SJSA1 (cell line): ENCODE results near the gene ZNF536. TPM values are rescaled to one million over a fixed set of nuclear protein-coding genes. Genes with fewer than 3 reads are reported as not detected.
"Not testable (repeated sequence)": the region's sequence is repeated elsewhere in the genome, so short reads cannot be mapped to it uniquely, and the experiment has no call there.

Experiments
- DNase-seq, 2 experiments: peaks; one replicate each; pipeline ENCODE4 v3.0.0-alpha.2; 2015 to 2020; ENCODE audit warnings: low spot score in 2 of 2, low read depth in 1 of 2
- H3K27ac ChIP-seq: fragments of 250-450 bp; sonication (Bioruptor Pico); 2 replicates; pipeline ENCODE4 v1.5.1; 2020; ENCODE audit warnings: mild to moderate bottlenecking, moderate library complexity
- H3K27me3 ChIP-seq: fragments of 250-450 bp; sonication (Bioruptor Pico); replicated peaks from 2 replicates; pipeline ENCODE4 v1.5.1; 2020; ENCODE audit warnings: mild to moderate bottlenecking, moderate library complexity
- H3K36me3 ChIP-seq: fragments of 250-450 bp; sonication (Bioruptor Pico); 2 replicates; pipeline ENCODE4 v1.5.1; 2020; ENCODE audit warnings: mild to moderate bottlenecking
- H3K4me1 ChIP-seq: fragments of 250-450 bp; sonication (Bioruptor Pico); replicated peaks from 2 replicates; pipeline ENCODE4 v1.6.1; 2021; ENCODE audit warnings: mild to moderate bottlenecking
- H3K4me3 ChIP-seq: fragments of 250-450 bp; sonication (Bioruptor Pico); 2 replicates; pipeline ENCODE4 v1.5.1; 2020; ENCODE audit warnings: mild to moderate bottlenecking
- H3K9me3 ChIP-seq: fragments of 250-450 bp; sonication (Bioruptor Pico); replicated peaks from 2 replicates; pipeline ENCODE4 v1.5.1; 2020; ENCODE audit warnings: mild to moderate bottlenecking
- total RNA-seq: library from RNA; depleted of rRNA; stranded (reverse); fragments of >200 nt; shearing (Covaris generic); gene quantifications from 2 replicates; pipeline ENCODE4 v1.2.3, GENCODE V29; 2014

Gene ZNF536
- total RNA-seq, 1 experiment from 2014 or later: 0.79 TPM

GRCh38 chr19:30393729-30394480 lies 21.7 kb downstream of the ZNF536 start:
- Histone ChIP-seq H3K4me3 (no peak overlapping the region), H3K9me3 (no peaks in the 10 kb centered on the region), H3K4me1 (peaks cover 32% of the 10 kb centered on the region), H3K36me3 (no peaks in the 10 kb centered on the region), H3K27me3 (no peaks in the 10 kb centered on the region), H3K27ac (no peak overlapping the region)
- DNase-seq: no peak

- H3K4me3 ChIP-seq: no peak overlapping the region
- no peaks in the 10 kb centered on the region for H3K27me3 ChIP-seq
- H3K36me3 ChIP-seq: no peaks in the 10 kb centered on the region
- no peak overlapping the region for H3K27ac ChIP-seq
- no peak for DNase-seq
- H3K4me1 ChIP-seq: peaks cover 32% of the 10 kb centered on the region
- no peaks in the 10 kb centered on the region for H3K9me3 ChIP-seq
These were observed 22.4 kb downstream of the ZNF536 start for GRCh38 chr19:30394481-30395151.

- DNase-seq: no peak
- H3K9me3 ChIP-seq: no peaks in the 10 kb centered on the region
- no peak overlapping the region for H3K4me3 ChIP-seq
These were observed 23.1 kb downstream of the ZNF536 start for GRCh38 chr19:30395283-30395682.

GRCh38 chr19:30398539-30398938 lies 26.4 kb downstream of the ZNF536 start:
- H3K27me3 ChIP-seq, H3K27ac ChIP-seq, DNase-seq, H3K9me3 ChIP-seq, H3K4me3 ChIP-seq, H3K4me1 ChIP-seq, H3K36me3 ChIP-seq: not testable (repeated sequence)

More at GRCh38 chr19:30395283-30395682, 23.1 kb downstream of the ZNF536 start:
- H3K4me1 ChIP-seq: peaks cover 32% of the 10 kb centered on the region
- no peaks in the 10 kb centered on the region for H3K36me3 ChIP-seq
- H3K27me3 ChIP-seq: no peaks in the 10 kb centered on the region
- no peak overlapping the region for H3K27ac ChIP-seq

- H3K9me3 ChIP-seq: no peaks in the 10 kb centered on the region
- no peaks in the 10 kb centered on the region for H3K36me3 ChIP-seq
- H3K27ac ChIP-seq: no peak overlapping the region
- H3K4me3 ChIP-seq: no peak overlapping the region
- no peak for DNase-seq
- H3K4me1 ChIP-seq: no peaks in the 10 kb centered on the region; the same call in 1 of the 2 replicates
- H3K27me3 ChIP-seq: no peaks in the 10 kb centered on the region
These were observed 29.8 kb downstream of the ZNF536 start for GRCh38 chr19:30401956-30402355.

GRCh38 chr19:30402436-30403202 lies 30.4 kb downstream of the ZNF536 start:
- H3K36me3 ChIP-seq: no peaks in the 10 kb centered on the region
- H3K4me3 ChIP-seq: no peak overlapping the region
- H3K4me1 ChIP-seq: no peaks in the 10 kb centered on the region; the same call in 1 of the 2 replicates
- no peak overlapping the region for H3K27ac ChIP-seq
- DNase-seq: no peak
- H3K9me3 ChIP-seq: no peaks in the 10 kb centered on the region
- no peaks in the 10 kb centered on the region for H3K27me3 ChIP-seq

- H3K27me3 ChIP-seq: no peaks in the 10 kb centered on the region
- no peaks in the 10 kb centered on the region for H3K9me3 ChIP-seq
- DNase-seq: no peak
- no peaks in the 10 kb centered on the region for H3K36me3 ChIP-seq
- no peak overlapping the region for H3K27ac ChIP-seq
- H3K4me1 ChIP-seq: no peaks in the 10 kb centered on the region; the same call in 1 of the 2 replicates
- H3K4me3 ChIP-seq: no peak overlapping the region
These were observed 31.2 kb downstream of the ZNF536 start for GRCh38 chr19:30403203-30403985.

- H3K27ac ChIP-seq: no peak overlapping the region
These were observed 34.3 kb downstream of the ZNF536 start for GRCh38 chr19:30406220-30407067.

GRCh38 chr19:30407068-30407709 lies 35.0 kb downstream of the ZNF536 start:
- no peak for DNase-seq
- Histone ChIP-seq H3K27me3 (no peaks in the 10 kb centered on the region), H3K27ac (no peak overlapping the region), H3K4me3 (no peak overlapping the region), H3K36me3 (no peaks in the 10 kb centered on the region), H3K4me1 (no peaks in the 10 kb centered on the region; the same call in 1 of the 2 replicates), H3K9me3 (no peaks in the 10 kb centered on the region)

More at GRCh38 chr19:30406220-30407067, 34.3 kb downstream of the ZNF536 start:
- H3K4me1 ChIP-seq: no peaks in the 10 kb centered on the region; the same call in 1 of the 2 replicates
- H3K36me3 ChIP-seq: no peaks in the 10 kb centered on the region
- DNase-seq: peak in 1 of 2 experiments; percentile 11
- no peak overlapping the region for H3K4me3 ChIP-seq
- no peaks in the 10 kb centered on the region for H3K9me3 ChIP-seq
- H3K27me3 ChIP-seq: no peaks in the 10 kb centered on the region

- no peak for DNase-seq
- Histone ChIP-seq H3K27me3 (no peaks in the 10 kb centered on the region), H3K27ac (no peak overlapping the region), H3K4me1 (no peaks in the 10 kb centered on the region; the same call in 1 of the 2 replicates), H3K36me3 (no peaks in the 10 kb centered on the region), H3K9me3 (no peaks in the 10 kb centered on the region), H3K4me3 (no peak overlapping the region)
These were observed 36.6 kb downstream of the ZNF536 start for GRCh38 chr19:30408734-30409301.

GRCh38 chr19:30411714-30412113 lies 39.5 kb downstream of the ZNF536 start:
- Histone ChIP-seq H3K27ac (no peak overlapping the region), H3K4me3 (no peak overlapping the region), H3K36me3 (no peaks in the 10 kb centered on the region), H3K9me3 (no peaks in the 10 kb centered on the region), H3K27me3 (no peaks in the 10 kb centered on the region), H3K4me1 (no peaks in the 10 kb centered on the region; the same call in 1 of the 2 replicates)
- DNase-seq: no peak

GRCh38 chr19:30416375-30416774 lies 44.2 kb downstream of the ZNF536 start:
- H3K4me1 ChIP-seq: peaks cover 15% of the 10 kb centered on the region
- no peaks in the 10 kb centered on the region for H3K36me3 ChIP-seq
- no peak overlapping the region for H3K4me3 ChIP-seq
- no peaks in the 10 kb centered on the region for H3K27me3 ChIP-seq
- no peak for DNase-seq
- no peak overlapping the region for H3K27ac ChIP-seq
- no peaks in the 10 kb centered on the region for H3K9me3 ChIP-seq
